ENCODE measurements around the gene INPP5K.

INPP5K gene

DNA sequence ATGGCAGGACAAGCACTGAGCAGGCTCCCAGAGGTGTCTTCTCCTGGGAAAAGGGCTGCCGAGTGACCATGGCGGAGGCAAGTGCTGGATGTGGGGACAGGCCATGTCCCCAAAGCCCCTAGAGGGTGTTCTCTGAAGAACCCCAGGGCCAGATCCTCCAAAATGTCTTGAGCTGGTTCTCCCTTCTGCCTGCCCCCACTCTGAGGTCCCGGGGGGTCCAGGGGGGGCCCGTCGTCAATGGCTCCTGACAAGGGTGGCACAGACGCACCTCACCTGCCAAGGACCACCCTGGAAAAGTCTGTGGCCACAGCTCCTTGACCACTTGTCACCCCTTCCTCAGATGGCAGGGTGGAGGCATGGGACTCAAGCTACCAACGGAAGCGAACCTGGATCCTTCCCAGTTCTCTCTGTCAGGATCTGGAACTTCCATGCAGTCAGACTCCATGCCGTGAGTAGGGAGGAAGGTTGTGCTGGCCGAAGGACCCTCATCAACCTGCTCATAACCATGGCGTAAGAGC is 21.6 kb downstream of the INPP5K start:
- ChIA-PET CTCF (no interaction called here), POLR2A (no interaction called here)
- no peak overlapping the region for H3K4me3 ChIP-seq (ENCODE audit: low read depth, low read length)
- no peak for DNase-seq (ENCODE audit: low read depth, low spot score)
- TF ChIP-seq, protein P1, sequence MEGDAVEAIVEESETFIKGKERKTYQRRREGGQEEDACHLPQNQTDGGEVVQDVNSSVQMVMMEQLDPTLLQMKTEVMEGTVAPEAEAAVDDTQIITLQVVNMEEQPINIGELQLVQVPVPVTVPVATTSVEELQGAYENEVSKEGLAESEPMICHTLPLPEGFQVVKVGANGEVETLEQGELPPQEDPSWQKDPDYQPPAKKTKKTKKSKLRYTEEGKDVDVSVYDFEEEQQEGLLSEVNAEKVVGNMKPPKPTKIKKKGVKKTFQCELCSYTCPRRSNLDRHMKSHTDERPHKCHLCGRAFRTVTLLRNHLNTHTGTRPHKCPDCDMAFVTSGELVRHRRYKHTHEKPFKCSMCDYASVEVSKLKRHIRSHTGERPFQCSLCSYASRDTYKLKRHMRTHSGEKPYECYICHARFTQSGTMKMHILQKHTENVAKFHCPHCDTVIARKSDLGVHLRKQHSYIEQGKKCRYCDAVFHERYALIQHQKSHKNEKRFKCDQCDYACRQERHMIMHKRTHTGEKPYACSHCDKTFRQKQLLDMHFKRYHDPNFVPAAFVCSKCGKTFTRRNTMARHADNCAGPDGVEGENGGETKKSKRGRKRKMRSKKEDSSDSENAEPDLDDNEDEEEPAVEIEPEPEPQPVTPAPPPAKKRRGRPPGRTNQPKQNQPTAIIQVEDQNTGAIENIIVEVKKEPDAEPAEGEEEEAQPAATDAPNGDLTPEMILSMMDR (IDR thresholded peaks at IDR 0.05; ENCODE audit: insufficient read depth, low read length, missing control alignments), result no peak

DNA sequence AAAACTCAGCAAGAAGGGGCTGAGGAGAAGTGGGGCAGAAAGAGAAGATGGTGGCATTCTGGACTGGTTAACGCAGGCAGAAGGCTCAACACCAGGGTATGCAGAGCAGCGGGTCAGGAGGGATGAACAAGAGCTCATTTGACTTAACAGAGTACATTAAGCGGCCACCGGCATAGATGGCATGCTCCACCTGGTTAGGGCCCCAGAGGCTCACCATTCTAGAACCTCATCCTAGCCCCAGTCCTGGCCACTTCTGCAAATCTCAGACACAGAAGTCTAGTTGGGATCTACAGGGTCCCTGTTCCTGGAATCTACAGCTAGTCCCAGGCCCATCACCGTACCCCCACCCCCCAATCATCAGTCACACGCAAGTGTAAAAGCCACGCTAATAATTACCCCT is 22.2 kb downstream of the INPP5K start:
- POLR2A ChIA-PET, result no interaction called here

GRCh38 chr17:1493291-1493980 is 23.0 kb downstream of the INPP5K start:
- no peak overlapping the region for H3K4me3 ChIP-seq (ENCODE audit: low read depth, low read length)
- TF ChIP-seq, protein P1 (IDR thresholded peaks at IDR 0.05; ENCODE audit: insufficient read depth, low read length, missing control alignments), result no peak
- no peak for DNase-seq (ENCODE audit: low read depth, low spot score)
- POLR2A ChIA-PET, result interaction anchor here (0.6 to 1.7 kb wide), 2 partner anchors 22 to 36 kb away, joined by 3 to 11 read pairs; partner anchors contain the start of gene INPP5K
- CTCF ChIA-PET, result interaction anchor here (2.0 kb wide), 1 partner anchor 22 kb away, joined by 9 read pairs; the partner anchor contains the start of gene INPP5K

More for the DNA sequence above, 22.2 kb downstream of the INPP5K start:
- CTCF ChIA-PET, result no interaction called here
- no peak overlapping the region for H3K4me3 ChIP-seq (ENCODE audit: low read depth, low read length)
- no peak for DNase-seq (ENCODE audit: low read depth, low spot score)
- TF ChIP-seq, protein P1 (IDR thresholded peaks at IDR 0.05; ENCODE audit: insufficient read depth, low read length, missing control alignments), result no peak

DNA sequence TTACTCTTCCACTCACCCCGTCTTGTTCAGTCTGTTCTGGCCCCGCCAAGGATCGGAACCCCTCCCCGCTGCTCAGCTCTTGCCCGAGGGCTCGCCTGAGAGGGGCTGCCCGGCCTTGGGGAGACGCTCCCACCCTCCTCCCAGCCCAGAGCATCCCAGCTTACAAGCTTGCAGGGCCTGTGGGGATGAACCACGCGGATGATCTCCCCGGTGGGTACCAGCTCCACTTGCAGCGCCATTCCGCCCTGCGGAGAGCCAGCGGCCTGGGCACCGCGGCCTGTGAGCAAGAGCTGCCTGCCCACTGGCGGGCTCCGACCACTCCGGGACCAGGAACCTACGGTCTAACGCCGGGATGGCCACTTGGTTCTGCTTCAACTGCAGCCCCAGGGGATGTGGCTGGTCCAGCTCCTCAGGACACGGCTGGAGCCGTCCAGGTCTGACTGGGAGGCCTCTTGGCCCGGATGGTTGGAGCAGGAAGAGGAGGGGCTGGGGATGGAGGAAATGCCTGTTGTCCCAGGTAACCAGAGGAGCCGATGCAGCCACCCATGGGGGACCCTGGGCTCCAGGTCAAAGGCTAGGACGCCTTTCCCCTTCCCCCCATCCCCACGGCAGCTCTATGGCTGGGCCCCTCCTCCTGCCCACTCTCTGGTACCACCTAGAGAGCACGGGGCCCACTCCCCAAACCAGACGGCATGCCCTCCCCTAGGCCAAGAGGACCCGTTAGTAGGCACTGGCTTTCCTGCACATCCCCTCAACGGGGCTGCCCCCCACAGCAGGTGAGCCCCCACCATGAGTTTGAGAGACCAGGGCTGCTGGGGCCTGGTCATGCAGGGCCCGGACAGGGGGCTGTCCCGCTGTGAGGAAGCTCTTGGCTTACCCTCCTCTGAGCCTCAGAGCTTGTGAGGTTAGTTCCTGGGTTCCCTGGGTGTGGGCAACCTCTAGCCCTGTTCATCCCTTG is 23.9 kb downstream of the INPP5K start, which contains the start of gene MYO1C:
MYO1C (minus strand) TSS at position 438 of the 958 bp plus-strand sequence; CDS start at position 239, 199 bp downstream.
- H3K4me3 ChIP-seq (ENCODE audit: low read depth, low read length), result peak within 1 kb of the TSS; percentile 86
- ChIA-PET POLR2A (interaction anchor here (0.5 to 1.7 kb wide), 3 partner anchors 23 to 54 kb away, joined by 3 to 11 read pairs (median 3); partner anchors contain the start of gene INPP5K), CTCF (interaction anchor here (0.7 to 2.0 kb wide), 3 partner anchors 19 to 127 kb away, joined by 3 to 9 read pairs (median 4); partner anchors contain the start of gene INPP5K)
- DNase-seq (ENCODE audit: low read depth, low spot score), result no peak
- TF ChIP-seq, protein P1 (IDR thresholded peaks at IDR 0.05; ENCODE audit: insufficient read depth, low read length, missing control alignments), result no peak

DNA sequence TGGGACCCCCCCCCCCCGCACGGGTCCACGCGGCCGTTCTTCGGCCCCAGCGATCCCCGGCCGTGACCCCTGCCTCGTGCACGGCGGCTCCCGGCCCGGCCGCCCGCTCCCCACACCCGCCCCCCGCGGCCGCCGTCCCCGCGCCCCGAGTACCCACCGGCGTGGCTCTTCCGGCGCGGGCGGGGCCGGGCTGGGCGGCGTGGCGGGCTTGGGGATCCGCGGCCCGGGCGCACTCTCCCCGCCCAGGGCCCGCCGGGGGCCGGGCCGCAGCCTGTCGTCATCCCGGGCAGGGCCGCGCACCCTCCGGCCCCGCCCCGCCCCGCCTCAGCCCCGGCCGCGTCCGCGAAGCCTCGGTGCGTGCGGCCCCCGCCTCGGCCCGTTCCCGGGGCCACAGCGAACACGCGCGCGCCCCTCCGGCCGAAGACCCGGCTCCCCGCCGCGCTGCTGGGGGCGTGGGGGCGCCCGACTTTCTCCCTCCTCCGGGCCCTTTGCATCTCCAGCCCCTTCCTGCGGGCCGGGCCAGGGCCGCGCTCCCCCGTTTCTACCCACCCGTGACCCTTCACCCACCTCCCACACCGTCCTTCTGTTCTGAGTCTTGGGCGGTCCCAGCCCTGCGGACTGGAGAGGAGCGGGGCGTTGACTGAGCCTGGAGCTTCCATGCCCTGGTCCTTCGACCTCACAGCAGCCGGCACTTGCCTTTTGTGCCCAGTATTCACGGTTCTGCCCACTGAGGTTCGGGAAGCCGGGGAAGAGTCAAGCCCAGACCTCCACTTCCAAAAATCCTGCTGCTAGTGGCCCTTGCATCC is 24.8 kb downstream of the INPP5K start:
- TF ChIP-seq, protein P1 (IDR thresholded peaks at IDR 0.05; ENCODE audit: insufficient read depth, low read length, missing control alignments), result no peak
- POLR2A ChIA-PET, result interaction anchor here (1.7 kb wide), 1 partner anchor 24 kb away, joined by 11 read pairs; the partner anchor contains the start of gene INPP5K
- CTCF ChIA-PET, result interaction anchor here (1.2 to 3.0 kb wide), 3 partner anchors 20 to 24 kb away, joined by 4 to 9 read pairs (median 9); partner anchors contain the start of gene INPP5K
- H3K4me3 ChIP-seq (ENCODE audit: low read depth, low read length), result peak overlapping the region; percentile 86
- no peak for DNase-seq (ENCODE audit: low read depth, low spot score)
